K562 (cell line): ENCODE results near the gene CDH2. TPM values are rescaled to one million over a fixed set of nuclear protein-coding genes. Genes with fewer than 3 reads are reported as not detected.

ENCODE experiments used
- ATAC-seq: fragments of 200-7000 bp; cut with Tn5 transposase; 3 replicates; pipeline ENCODE4 v1.9.1; 2020; ENCODE audit warnings: moderate library complexity
- BruUV-seq: library from RNA; stranded (reverse); fragments of 400-500 nt; replicated peaks from 2 replicates; lab custom pipeline; 2021; lab: Mats Ljungman, UMichigan
- CTCF ChIA-PET: fragments of 300-600 bp; formaldehyde crosslinking; extraction: SDS; loops from one replicate; lab custom pipeline; 2021; ENCODE audit warnings: low intra/inter-chr PET ratio; lab: Yijun Ruan, JAX
- POLR2A ChIA-PET: fragments of 300-600, 350-650 bp; sonication (Branson Sonifier 250); formaldehyde crosslinking; extraction: SDS; loops from one replicate; lab custom pipeline; 2021; ENCODE audit warnings: antibody characterized with exemption, inconsistent platforms; lab: Yijun Ruan, JAX
- DNase-seq, 4 experiments: peaks; one replicate each; pipeline versions ENCODE4 v3.0.0 to v3.0.0-alpha.2; 2011 to 2018; ENCODE audit warnings: low spot score in 3 of 4, mixed read lengths in 3 of 4; ENCODE audit errors: extremely low read depth in 1 of 4
- FAIRE-seq: peaks from 2 replicates; lab custom pipeline; 2011; peaks lifted over from hg19 to GRCh38; lab: Jason Lieb, UNC
- H2AFZ ChIP-seq: 2 replicates; pipeline ENCODE4 v1.6.0; 2011; ENCODE audit warnings: low read depth, low read length, control low read depth, inconsistent platforms
- H3K27ac ChIP-seq: fragments of 200-600 bp; 3 replicates; pipeline ENCODE4 v1.8.0; 2011; ENCODE audit warnings: low read depth, mild to moderate bottlenecking, control low read depth, inconsistent platforms, low read length, moderate library complexity, mixed read lengths; ENCODE audit errors: extremely low read depth
- H3K27me3 ChIP-seq, 2 experiments: fragments of 300-600 bp in 1 of 2; 2 replicates in 1 of 2; 3 replicates in 1 of 2; pipeline versions ENCODE4 v1.6.0 to v1.8.0; 2011; ENCODE audit warnings: inconsistent platforms in 2 of 2, low read length in 2 of 2, mild to moderate bottlenecking in 1 of 2, mixed read lengths in 1 of 2, moderate library complexity in 1 of 2; ENCODE audit not compliant: control insufficient read depth in 2 of 2, insufficient read depth in 2 of 2
- H3K36me3 ChIP-seq: fragments of 300-600 bp; 3 replicates; pipeline ENCODE4 v1.8.0; 2011; ENCODE audit warnings: mild to moderate bottlenecking, low read length, inconsistent platforms; ENCODE audit not compliant: control insufficient read depth, insufficient read depth
- H3K4me1 ChIP-seq, 2 experiments: fragments of 200-600 bp in 1 of 2; replicated peaks in 1 of 2; 2 replicates in 1 of 2; 3 replicates in 1 of 2; pipeline versions ENCODE4 v1.5.1 to v1.8.0; 2011; ENCODE audit warnings: inconsistent platforms in 2 of 2, low read length in 2 of 2, mild to moderate bottlenecking in 1 of 2, mixed read lengths in 1 of 2, moderate library complexity in 1 of 2; ENCODE audit not compliant: control insufficient read depth in 2 of 2, insufficient read depth in 2 of 2
- H3K4me2 ChIP-seq: 2 replicates; pipeline ENCODE4 v1.6.1; 2011; ENCODE audit warnings: low read length, control low read depth, inconsistent platforms, mixed read lengths; ENCODE audit not compliant: insufficient read depth
- H3K4me3 ChIP-seq: fragments of 200-600 bp; sonication (generic), shearing (Covaris generic); 2 replicates; pipeline ENCODE4 v1.5.1; 2016; ENCODE audit warnings: control low read depth, inconsistent platforms
- H3K79me2 ChIP-seq: fragments of 200-600 bp; 3 replicates; pipeline ENCODE4 v1.8.0; 2011; ENCODE audit warnings: low read length, inconsistent platforms; ENCODE audit not compliant: control insufficient read depth, insufficient read depth
- H3K9ac ChIP-seq, 2 experiments: 2 replicates each; pipeline versions ENCODE4 v1.6.0 to v1.6.1; 2011; ENCODE audit warnings: low read depth in 2 of 2, low read length in 2 of 2, control low read depth in 1 of 2, inconsistent platforms in 1 of 2, mild to moderate bottlenecking in 1 of 2, mixed read lengths in 1 of 2; ENCODE audit not compliant: insufficient read depth in 1 of 2
- H3K9me1 ChIP-seq: one replicate; pipeline ENCODE4 v1.6.0; 2011; ENCODE audit warnings: inconsistent platforms, mild to moderate bottlenecking, low read length, moderate library complexity; ENCODE audit not compliant: control insufficient read depth, insufficient read depth
- H3K9me3 ChIP-seq: replicated peaks from 2 replicates; pipeline ENCODE4 v1.5.1; 2011; ENCODE audit warnings: low read depth, low read length, inconsistent platforms; ENCODE audit not compliant: control insufficient read depth, insufficient read depth
- H4K20me1 ChIP-seq: replicated peaks from 2 replicates; pipeline ENCODE4 v1.6.1; 2011; ENCODE audit warnings: low read length, inconsistent platforms, mixed read lengths; ENCODE audit not compliant: control insufficient read depth, insufficient read depth
- E2F4 ChIP-seq: sonication (generic); formaldehyde crosslinking; IDR thresholded peaks from 2 replicates; pipeline ENCODE4 v1.8.0; 2022; ENCODE audit warnings: mild to moderate bottlenecking, low read depth, missing genetic modification reagents
- HMG20B ChIP-seq: fragments of 250-450 bp; sonication (Bioruptor Pico); IDR thresholded peaks from 2 replicates; pipeline ENCODE4 v1.5.0; 2021; ENCODE audit warnings: mild to moderate bottlenecking
- HMGXB4 ChIP-seq: sonication (generic); formaldehyde crosslinking; IDR thresholded peaks from 2 replicates; pipeline ENCODE4 v1.8.1; 2023; ENCODE audit warnings: mild to moderate bottlenecking, missing genetic modification reagents
- NFIX ChIP-seq: fragments of 250-450 bp; sonication (Bioruptor Pico); IDR thresholded peaks from 2 replicates; pipeline ENCODE4 v1.4.0; 2020; ENCODE audit warnings: low read depth, mild to moderate bottlenecking, moderate library complexity
- THAP7 ChIP-seq: fragments of 250-450 bp; sonication (Bioruptor Pico); IDR thresholded peaks from 2 replicates; pipeline ENCODE4 v1.5.0; 2021
- ZNF280A ChIP-seq: fragments of 450-650 bp; IDR thresholded peaks from 2 replicates; pipeline ENCODE4 v1.6.1; 2018; ENCODE audit warnings: mild to moderate bottlenecking, low read depth; ENCODE audit not compliant: partially characterized antibody
- WGBS: fragments of 100-300 bp; shearing (Covaris generic); methylation state at CpG from one replicate; pipeline ENCODE4 v1.1.6; 2016; ENCODE audit warnings: low coverage, mixed read lengths; ENCODE audit not compliant: insufficient coverage; ENCODE audit errors: missing lambda C conversion rate; 5-methylcytosine and 5-hydroxymethylcytosine counted together
- in situ Hi-C: fragments of 300-500 bp; cut with MboI; formaldehyde crosslinking; loops from 4 replicates; pipeline ENCODE4 v1.15.0; 2018; ENCODE audit warnings: inconsistent platforms, mixed read lengths
- intact Hi-C: fragments of 100-400 bp; cut with micrococcal nuclease; formaldehyde crosslinking; loops from 2 replicates; pipeline ENCODE4 v1.14.2; 2022
- polyA plus RNA-seq, 8 experiments: library from polyadenylated mRNA; depleted of rRNA in 4 of 8; stranded (reverse) in 5 of 8; unstranded in 3 of 8; fragments of >200 nt; fragmentation: Nextera tagmentation in 2 of 8; fragmentation: Illumina TruSeq in 1 of 8; extraction: Ambion mirVana in 2 of 8; extraction: Trizol in 1 of 8; gene quantifications; 2 replicates each; pipeline versions ENCODE4 v1.2.1 to v1.2.3, GENCODE V29; 2011 to 2014; ENCODE audit warnings: inconsistent platforms in 1 of 8, missing spikeins in 1 of 8
- total RNA-seq, 7 experiments: library from RNA; depleted of rRNA in 6 of 7; stranded (reverse); fragments of >200 nt in 6 of 7; fragmentation: Illumina TruSeq in 2 of 7; extraction: Trizol in 2 of 7; gene quantifications; 2 replicates each; pipeline versions ENCODE4 v1.2.1 to v1.2.3, GENCODE V29; 2011 to 2021; ENCODE audit warnings: low replicate concordance in 1 of 7

Gene CDH2
- total and polyA plus RNA-seq, 9 of the 15 experiments (the other 6 are each of a cell fraction or from before 2014, with no cell fraction given): 0.04 TPM; not detected in 8

GRCh38 chr18:28040211-28040610, 136.7 kb downstream of the CDH2 start:
- POLR2A ChIA-PET: no interaction called here
- Histone ChIP-seq H3K79me2 (no peaks in the 10 kb centered on the region), H3K27ac (no peak overlapping the region), H3K4me2 (no peak overlapping the region), H3K36me3 (no peaks in the 10 kb centered on the region), H3K9ac (no peak overlapping the region), H3K9me3 (no peaks in the 10 kb centered on the region), H3K27me3 (no peaks in the 10 kb centered on the region), H3K4me1 (no peaks in the 10 kb centered on the region), H3K9me1 (no peaks in the 10 kb centered on the region), H3K4me3 (no peak overlapping the region), H2AFZ (no peak overlapping the region), H4K20me1 (no peaks in the 10 kb centered on the region)
- ATAC-seq (no peak), FAIRE-seq (no peak), DNase-seq (no peak)
- no peak for TF ChIP-seq HMG20B
- no peak for TF ChIP-seq THAP7 (CRISPR knock-in tag)
- no peak for TF ChIP-seq HMGXB4 (CRISPR knock-in tag)
- TF ChIP-seq ZNF280A: no peak
- TF ChIP-seq NFIX (CRISPR knock-in tag): no peak
- TF ChIP-seq E2F4 (CRISPR knock-in tag): no peak
- no TSS peak for BruUV-seq
- in situ Hi-C loops (no loop called here), intact Hi-C loops (no loop called here)
- CTCF ChIA-PET: no interaction called here
- 0% methylated on average over 2 of the region's 2 CpGs for WGBS
